ENCODE data around the gene ADM2. TPM values are rescaled to one million over a fixed set of nuclear protein-coding genes. Genes with fewer than 3 reads are reported as not detected.
A peak's percentile ranks its signal among the peaks of the same experiment; 100 is the strongest.

The ADM2 gene
- total RNA-seq, 1 donor from 2014 or later, result 0.34 TPM

DNA sequence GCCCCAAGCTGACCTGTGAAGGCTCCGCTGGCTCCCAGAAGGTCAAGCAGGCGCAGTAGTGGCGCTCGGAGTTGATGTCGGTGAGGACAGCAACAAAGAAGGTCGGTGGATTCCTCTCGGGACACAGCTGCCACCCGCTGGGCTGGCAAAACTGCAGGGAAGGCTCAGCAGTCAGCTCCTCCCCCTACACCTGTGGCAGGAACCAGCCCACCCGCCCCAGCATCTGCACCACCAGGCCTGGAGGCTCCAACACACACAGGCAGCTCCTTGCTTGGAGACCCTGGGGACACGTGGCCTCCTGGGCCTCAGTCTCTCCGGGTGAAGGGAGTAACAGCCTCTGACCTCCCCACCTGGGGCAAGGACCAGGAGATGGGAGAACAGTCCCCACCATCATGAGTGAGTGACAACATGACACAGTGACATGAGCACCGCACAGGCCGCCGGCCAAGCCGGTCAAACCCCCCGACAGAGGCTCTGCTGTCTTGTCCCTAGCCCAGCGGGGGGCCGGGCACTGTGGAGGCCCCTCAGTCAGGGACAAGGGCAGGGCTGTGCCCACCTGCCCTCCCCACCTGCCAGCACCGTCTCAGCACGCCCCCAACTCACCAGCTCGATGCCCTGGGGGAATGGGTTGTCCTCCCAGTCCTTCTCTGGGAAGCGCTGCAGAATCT lies 13.4 kb upstream of the ADM2 start:
- no peak for DNase-seq

DNA sequence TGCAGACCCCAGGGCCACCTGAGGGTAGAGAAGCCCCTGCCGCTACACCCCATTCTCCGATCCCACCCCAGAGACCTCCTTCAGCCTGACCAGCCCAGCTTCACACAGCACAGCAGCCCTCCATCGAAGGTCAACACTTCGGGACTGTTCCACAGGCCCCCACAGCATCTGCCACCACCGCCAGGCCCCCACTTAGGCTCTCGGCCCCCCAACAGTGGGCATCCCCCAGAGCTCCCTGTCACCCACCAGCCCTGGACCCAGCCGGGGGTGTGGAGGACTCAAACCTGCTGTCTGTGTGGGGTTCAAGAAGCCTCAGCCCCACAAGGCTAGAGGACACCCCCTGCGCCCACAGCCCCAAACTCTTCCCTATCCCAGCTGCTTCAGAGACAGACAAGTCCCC lies 12.7 kb upstream of the ADM2 start:
- no peak for DNase-seq

DNA sequence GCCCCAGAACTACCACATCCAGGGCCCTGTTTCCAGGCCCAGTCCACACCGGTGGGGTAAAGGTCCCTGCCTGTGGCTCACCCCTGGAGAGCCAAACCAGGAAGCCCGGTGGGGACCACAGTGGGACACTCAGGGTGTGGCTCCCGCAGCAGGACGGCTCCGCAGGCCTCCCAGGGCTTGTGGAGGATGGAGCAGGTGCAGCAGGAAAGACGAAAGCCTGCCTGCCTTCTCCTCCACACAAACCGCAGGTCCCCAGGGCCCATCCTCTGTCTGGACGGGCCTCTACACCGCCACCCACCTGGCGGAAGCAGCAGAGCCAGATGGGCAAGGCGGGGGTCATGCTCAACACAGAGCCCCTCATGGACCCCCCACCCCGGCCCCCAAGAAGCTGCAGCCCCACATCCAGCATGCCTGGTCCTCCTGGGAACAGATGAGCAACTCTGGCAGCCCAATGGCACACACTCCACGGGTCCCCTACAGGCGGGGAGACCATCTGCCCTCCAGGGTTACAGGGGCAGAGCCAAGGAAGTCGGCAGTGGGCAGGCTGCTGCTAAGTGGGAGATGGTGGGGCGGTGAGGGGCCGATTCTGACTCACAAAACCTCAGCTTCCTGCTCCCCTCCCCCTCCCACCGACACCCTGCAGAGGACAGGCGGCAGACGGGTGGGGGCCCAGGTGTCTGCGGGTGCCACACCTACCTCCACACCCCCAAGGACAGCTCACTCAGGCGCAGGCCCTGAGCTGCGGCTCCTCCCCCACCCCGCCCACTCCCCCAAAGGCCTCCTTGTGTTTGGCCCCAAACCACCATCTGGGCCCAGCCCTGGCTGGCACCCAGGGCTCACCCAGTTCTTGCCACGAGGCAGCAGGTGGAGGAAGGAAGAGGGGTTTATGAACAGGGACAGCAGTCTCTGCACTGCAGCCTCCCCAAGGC lies 11.7 kb upstream of the ADM2 start:
- DNase-seq, result peak; percentile 31

DNA sequence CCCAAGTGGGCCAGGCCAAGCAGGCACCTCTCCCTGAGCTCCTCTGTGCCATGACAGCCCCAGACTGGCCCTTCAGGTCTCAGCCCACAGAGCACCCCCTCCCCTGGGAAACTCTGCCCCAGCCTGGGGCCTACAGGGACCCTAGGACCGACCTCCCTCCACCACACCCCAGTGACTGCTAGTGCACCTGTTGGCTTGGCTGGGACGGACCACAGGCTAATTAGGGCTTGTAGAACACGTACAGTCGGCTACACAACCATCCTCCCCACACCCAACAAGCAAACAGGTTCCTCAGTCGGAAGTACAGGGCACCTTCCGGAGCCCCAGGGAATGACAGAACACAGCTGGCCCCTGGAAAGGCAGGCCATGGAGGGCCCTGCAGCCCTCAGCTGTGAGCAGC lies 10.9 kb upstream of the ADM2 start:
- DNase-seq, result no peak

DNA sequence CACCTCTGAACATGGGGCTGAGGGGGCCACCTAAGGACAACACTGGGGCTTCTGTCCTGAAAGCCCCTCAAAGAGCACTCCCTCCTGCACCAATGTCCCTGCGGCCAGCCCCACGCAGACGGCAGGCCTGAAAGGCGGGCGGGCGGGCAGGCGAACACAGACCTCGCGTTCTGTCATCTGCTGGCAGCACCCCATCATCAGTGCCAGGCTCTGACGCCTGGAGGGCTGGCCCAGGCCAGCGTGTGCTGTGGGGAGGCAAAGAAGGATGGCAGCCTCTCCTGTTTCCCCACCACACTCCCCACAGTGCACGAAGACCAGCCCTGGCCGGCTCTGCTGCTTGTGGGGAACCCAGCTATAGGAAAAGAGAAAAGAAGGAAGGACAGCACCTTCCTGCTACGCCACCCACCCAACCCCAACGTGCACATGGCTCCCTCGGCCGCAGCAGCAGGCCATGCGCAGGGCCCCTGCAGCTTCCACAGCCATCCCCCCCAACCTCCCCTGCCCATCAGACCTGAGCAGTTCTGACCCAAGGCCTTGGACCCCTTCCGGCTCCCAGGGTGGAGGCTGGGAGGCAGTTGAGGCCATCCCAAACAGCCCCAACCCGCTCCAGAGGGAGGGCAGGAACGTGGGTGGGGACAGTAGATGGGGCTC lies 10.0 kb upstream of the ADM2 start:
- no peak for DNase-seq

DNA sequence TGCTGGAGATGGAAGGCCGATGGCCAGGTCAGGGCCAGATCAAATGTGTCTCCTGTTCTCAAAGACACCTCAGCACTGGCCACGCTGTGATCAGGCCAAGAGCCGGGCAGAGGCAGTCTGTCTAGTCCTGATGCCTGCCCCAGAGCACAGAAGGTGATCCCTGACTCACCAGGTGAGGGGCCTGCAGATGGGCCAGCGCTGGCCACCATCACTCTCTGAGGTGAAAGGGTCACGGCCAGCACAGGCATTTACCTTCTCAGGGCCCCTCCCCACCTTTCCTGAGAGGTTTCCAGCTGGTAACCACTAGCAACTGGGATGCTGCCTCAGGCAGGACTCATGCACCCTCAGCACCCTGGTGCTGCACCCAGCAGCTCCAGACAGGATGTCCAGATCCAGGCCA lies 9.4 kb upstream of the ADM2 start:
- no peak for DNase-seq

DNA sequence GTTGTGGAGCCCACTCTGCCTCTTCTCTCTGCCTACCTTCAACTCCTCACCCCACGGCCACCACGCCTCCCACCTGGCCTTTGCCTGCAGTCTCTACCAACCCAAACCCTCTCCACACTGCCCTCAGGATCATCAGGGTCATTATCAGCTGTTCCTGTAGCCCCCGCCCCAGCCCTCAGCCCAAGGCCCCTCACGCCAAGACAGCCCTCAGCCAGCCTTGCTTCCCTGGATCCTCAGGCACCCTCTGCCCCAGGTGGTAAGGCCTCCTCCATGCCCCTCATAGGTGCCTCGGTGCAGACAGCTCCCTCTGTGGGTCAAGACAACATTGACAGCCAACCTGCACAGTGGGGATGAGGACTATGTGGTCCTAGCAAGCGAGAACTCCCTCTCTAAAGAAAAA lies 8.3 kb upstream of the ADM2 start:
- DNase-seq, result peak; percentile 42

DNA sequence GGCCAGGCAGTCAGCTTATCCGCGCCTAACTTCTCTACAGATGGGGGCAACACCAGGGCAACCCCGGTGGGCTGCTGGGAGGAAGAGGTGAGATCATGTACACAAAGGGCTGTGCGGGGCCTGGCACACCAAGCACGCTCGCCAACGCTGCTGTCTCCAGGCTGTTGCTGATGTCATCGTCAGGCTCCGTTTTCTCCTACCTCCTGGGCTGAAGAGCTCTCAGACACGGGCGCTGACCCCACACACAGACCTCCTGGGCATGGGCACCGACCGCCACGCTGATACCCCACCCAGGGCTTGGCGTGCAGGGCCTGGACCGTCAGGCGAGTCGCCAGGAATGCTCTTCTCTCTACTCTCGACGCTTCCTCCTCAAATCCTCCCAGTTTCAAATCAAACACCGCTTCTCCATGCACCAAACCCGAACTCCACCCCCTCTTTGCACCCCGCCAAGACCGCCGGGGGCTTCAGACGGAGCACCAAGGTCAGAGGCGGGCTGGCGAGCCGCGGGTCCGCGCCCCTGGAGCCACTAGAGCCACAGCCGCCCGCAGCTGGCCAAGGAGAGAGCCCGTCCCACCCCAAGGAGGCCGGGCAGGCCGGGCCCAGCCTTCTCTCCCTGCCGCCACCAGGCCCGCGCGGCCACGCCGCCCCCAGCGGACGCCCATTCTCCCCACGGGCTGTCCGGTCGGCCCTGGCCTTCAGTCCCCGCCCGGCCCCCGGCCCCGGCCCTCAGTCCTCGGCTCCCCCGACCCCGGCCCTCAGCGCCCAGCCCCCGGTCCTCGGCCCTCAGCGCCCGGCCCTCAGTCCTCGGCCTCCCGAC lies 7.3 kb upstream of the ADM2 start:
- DNase-seq, result peak; percentile 63

DNA sequence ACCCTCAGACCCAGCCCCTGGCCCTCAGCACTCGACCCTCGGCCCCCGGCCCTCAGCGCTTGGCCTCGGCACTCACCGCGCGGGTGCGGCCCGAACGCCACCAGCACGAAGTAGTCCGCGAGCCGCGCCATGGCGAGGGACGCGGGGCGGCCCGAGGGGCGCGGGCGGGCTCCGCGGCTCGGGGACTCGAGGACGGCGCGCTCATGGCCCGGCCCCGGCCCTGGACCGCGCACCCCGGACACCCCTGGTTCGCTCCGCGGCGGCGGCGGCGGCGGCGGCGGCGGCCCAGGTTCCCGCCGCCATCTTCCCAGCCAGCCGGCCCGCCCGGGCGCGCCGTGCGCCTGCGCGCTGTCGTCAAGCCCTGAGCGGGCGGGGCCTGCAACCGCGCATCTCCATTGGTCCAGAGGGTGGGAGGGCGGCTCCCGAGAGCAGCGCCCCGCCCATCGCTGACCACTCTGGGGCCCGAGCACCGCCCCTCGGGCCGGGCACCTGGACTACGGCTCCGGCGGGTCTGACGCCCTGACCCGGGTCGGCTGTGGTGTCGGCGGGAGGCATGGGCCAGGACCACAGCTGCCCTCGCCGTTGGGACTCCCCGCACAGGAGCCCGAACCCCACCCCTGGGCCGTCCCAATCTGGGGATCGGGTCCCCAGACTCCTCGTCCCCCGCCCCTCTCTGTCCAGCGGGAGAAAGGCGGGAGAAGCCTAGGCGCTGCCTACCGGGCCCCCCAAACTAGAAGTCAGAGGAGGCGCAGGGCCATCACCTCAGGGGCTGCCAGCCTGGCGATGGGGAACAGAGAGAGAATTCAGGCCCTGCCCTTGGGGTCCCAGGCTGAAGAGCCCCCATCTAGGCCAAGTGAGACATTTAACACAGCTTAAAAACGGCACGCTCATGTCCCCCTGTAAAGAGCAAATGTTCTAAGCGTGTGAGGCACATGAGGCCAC lies 6.4 kb upstream of the ADM2 start, which contains the start of gene SBF1:
TSS of gene SBF1 (minus strand) at position 326 of the 942 bp plus-strand sequence. CDS start at position 131, 195 bp downstream.
- peak; percentile 95 for DNase-seq

DNA sequence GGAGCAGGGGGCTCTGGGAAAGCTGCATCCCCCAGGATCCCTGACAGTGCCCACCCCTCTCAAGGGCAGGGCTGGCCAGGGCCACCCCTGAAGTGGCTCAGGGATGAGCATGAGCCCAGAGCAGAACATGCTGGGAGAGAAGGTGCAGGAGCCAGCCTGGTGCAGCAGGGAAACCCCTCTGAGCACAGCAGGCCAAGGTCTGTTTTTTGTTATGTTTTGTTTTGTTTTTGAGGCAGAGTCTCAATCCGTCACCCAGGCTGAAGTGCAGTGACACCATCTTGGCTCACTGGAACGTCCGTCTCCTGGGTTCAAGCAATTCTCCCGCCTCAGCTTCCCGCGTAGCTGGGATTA lies 5.7 kb upstream of the ADM2 start:
- DNase-seq, result no peak

DNA sequence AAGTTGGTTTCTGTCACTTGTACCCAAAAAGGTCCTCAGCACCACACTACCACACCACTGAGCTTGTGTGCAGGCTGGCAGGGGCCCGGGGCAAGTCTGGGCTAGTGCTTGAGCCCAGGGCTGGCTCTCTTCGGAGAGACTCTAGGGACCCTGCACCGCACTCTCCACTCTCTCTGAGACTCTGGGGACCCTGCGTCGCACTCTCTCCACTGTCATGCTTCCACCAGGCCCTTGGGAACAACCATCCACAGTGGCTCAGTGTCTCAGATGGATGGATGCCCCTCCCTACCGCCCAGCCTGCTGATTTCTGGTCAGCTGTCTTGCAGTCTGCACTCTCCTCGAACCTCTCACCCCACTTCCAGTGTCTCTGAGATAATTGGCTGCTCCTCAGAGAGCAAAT lies 4.5 kb upstream of the ADM2 start:
- no peak for DNase-seq

DNA sequence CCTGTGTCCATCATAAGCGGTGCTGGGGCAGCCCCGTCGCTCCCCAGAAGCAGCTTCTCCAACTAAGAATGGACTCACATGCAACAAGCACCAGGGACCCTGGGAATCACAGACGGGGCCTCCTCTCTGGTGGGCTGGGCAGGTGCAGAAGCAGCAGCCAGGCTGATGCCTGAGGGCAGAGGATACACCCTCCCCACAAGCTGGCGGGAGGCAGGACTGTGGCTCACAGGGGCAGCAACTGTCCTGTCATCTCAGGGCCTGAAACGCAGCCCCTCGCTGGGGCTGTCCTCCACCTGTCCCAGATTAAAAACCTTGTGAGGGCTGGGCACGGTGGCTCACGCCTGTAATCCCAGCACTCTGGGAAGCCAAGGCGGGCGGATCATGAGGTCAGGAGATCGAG lies 3.4 kb upstream of the ADM2 start:
- DNase-seq, result no peak

DNA sequence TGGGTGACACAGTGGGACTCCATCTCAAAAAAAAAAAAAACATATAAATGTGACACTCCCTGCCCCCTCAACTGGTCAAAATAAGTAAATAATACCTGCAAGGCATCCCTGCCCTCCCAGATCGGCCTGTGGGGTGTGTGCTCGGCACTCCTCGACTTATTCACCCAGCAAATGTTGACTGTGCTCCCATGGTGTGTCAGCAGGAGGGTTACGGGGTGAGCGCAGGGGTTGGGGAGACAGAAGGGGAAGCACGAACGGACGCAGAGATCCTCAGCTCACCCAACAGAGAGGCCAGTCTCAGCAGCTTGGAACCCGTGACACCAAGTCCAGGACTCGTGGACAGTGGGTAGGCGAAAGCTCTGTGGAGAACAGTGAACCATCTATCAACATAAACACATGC lies 1.6 kb upstream of the ADM2 start:
- DNase-seq, result no peak

DNA sequence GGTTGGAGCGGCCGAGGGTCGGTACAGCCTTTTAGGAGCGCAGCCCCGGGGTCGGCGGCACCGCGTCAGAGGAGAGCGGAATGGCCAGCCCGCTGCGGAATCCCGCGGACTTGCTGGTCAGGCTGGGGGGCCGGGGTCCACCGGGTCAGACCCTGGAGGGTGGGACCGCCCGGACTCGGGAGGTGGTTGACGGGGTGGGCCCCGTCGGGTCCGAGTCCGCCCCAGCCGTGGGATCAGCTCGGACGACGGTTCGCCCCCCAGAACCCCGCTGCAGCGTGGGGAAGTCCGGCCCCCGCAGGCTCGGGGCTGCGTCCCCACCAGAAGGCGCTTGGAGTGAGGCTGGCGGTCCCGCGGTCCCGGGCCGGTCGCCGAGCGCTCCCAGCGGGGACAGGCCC lies 301 bp upstream of the ADM2 start:
- no peak for DNase-seq

DNA sequence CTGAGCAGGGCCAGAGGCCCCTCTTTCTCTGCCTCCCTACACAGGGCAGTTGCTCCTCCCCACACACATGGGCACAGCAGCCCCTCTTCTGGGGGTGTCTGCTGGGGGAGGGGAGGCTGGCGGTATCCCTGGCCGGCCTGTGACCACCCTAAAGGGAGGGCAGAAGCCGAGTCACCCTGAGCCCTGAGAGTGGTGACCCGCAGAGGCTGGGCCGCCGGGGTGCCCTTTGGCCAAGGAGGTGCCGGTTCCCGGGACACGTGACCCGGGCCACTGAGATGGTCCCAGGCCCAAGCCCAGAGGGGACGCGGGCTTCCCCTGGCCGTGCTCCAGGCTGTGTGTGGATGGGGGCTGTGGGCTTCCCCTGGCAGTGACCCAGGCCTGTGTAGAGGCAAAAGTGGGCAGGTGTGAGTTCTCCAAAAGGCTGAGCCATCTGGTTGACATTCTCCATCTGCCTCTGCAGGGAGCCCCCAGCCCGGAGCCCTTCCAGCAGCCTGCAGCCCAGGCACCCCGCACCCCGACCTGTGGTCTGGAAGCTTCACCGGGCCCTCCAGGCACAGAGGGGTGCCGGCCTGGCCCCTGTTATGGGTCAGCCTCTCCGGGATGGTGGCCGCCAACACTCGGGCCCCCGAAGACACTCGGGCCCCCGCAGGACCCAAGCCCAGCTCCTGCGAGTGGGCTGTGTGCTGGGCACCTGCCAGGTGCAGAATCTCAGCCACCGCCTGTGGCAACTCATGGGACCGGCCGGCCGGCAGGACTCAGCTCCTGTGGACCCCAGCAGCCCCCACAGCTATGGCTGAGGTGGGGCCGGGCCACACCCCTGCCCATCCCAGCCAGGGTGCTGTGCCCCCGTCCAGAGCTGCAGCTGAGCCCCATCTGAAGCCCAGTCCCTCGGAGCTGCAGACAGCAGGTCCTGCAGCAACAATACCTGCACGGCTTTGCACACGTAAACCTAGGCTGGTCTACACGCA lies 1.0 kb downstream of the ADM2 start:
- DNase-seq, result no peak

DNA sequence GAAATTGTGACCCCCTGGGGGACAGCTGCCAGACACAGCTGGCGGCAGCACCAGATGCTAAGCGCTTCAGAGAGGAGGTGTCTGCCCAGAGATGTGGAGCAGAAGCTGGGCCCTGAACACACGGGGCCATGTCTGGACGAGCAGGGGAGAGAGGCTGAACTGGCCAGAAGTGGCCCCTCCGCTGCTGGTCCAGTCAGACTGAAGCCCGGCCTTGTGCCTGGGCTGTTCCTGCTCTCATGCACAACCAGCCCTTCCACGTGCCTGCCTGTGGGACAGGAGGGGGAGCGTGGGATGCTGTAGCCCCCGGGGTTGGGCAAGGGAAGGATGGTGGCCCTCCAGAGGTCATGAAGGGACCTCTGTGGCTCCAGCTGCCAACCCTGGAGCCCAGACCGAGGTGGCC lies 1.8 kb downstream of the ADM2 start:
- DNase-seq, result no peak

DNA sequence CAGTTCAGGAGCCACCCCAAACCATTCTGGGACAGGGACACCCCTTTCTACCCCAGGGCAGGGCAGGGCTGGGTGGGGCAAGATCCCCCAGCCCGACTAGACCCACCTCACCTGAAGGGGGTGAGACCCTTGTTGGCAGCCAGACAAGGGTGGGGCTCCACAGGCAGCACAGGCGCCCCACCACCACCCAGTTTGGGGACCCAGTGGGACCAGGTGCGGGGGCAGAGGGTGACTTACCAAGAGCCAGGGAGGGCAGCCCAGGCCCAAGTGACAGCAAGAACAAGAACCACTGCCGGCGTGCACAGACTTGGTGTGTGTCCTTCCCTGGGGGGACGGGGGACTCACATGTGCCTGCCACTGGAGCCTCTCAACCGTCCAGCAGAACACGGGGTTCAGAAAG lies 2.2 kb downstream of the ADM2 start:
- DNase-seq, result no peak

DNA sequence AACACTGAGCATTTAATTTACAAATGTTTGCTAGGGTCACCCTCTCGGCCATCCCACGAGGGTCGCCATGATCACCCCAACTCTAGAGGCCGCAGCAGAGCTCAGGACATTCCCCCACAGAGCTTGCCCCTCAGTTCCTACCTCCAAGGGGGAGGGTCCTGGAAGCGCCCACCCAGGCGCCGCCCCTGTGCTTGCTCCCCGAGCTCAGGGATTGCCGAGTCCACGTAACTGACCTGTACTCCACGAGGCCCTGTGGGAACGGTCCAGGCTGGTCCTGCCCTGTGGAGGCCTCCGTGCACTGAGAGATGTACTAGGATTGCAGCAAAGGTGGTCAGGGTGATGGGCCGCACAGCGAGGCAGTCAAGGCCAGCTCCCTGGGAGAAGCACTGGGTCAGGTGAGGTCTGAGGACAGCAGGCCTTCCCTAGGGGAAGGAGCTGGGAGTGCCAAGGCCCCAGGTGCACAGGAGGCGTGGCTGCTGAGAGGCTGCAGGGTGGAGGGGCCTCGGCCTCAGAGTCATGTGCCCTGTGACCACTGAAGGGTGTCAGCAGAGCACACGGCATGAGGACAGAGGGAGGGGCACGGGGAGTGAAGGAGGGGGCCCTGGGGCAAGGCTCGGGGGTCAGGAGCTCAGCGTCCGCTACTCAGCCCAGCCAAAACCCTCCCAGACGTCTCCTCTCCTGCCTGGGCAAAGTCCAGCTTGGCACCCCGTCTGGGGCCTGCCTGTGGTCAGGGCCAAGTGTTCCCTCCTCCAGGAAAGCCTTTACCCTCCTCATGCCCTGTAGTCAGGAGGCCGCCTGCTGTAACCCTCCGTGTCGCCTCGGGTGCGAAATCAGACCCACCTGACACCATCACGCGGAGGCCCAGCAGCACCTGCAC lies 2.9 kb downstream of the ADM2 start:
- no peak for DNase-seq
